Liver (tissue), 3 donors: ENCODE data around the gene GZMM.

ENCODE experiments used
- EGR1 ChIP-seq, 2 donors: IDR thresholded peaks; 2 replicates each; pipeline ENCODE4 v1.6.1; 2016 to 2018; ENCODE audit warnings: antibody characterized with exemption in 2 of 2, low read depth in 2 of 2
- GABPA ChIP-seq, 2 donors: IDR thresholded peaks in 1 of 2; conservative IDR thresholded peaks in 1 of 2; 2 replicates each; pipeline ENCODE4 v1.6.1; 2016; ENCODE audit warnings: antibody characterized with exemption in 2 of 2, mild to moderate bottlenecking in 1 of 2, moderate library complexity in 1 of 2
- RAD21 ChIP-seq, 2 donors: IDR thresholded peaks; 2 replicates each; pipeline ENCODE4 v1.6.1; 2016; ENCODE audit warnings: antibody characterized with exemption in 2 of 2, mild to moderate bottlenecking in 2 of 2
- REST ChIP-seq: IDR thresholded peaks from 2 replicates; pipeline ENCODE4 v1.6.1; 2016; ENCODE audit warnings: antibody characterized with exemption, mild to moderate bottlenecking
- SP1 ChIP-seq: IDR thresholded peaks from 2 replicates; pipeline ENCODE4 v1.6.1; 2018; ENCODE audit warnings: antibody characterized with exemption, mild to moderate bottlenecking
- TAF1 ChIP-seq: conservative IDR thresholded peaks from 2 replicates; pipeline ENCODE4 v1.6.1; 2016; ENCODE audit warnings: antibody characterized with exemption, mild to moderate bottlenecking
- YY1 ChIP-seq: IDR thresholded peaks from 2 replicates; pipeline ENCODE4 v1.6.1; 2016; ENCODE audit warnings: antibody characterized with exemption, mild to moderate bottlenecking
- TF ChIP-seq, protein P1 (sequence below): fragments of 150-350 bp; IDR thresholded peaks from 2 replicates; pipeline ENCODE4 v1.5.1; 2017; ENCODE audit warnings: improper control_type of control experiment, low read depth, low read length; ENCODE audit not compliant: missing input control
- TF ChIP-seq, protein P2 (sequence below): IDR thresholded peaks from 2 replicates; pipeline ENCODE4 v1.6.1; 2016; ENCODE audit warnings: antibody characterized with exemption
- donor health status: healthy.
- donor health status: healthy.

GRCh38 chr19:571566-571974 lies 27.7 kb downstream of the GZMM start:
- TF ChIP-seq SP1 (no peak), TAF1 (no peak), YY1 (no peak), RAD21 (IDR thresholded peaks at IDR 0.05) (no peak), EGR1 (IDR thresholded peaks at IDR 0.05; ENCODE audit: low read depth in 2 of 2) (no peak), REST (no peak), GABPA (IDR thresholded peaks at IDR 0.05 in 1 of 2, conservative IDR thresholded peaks at IDR 0.05 in 1 of 2) (no peak)
- TF ChIP-seq, protein P1, sequence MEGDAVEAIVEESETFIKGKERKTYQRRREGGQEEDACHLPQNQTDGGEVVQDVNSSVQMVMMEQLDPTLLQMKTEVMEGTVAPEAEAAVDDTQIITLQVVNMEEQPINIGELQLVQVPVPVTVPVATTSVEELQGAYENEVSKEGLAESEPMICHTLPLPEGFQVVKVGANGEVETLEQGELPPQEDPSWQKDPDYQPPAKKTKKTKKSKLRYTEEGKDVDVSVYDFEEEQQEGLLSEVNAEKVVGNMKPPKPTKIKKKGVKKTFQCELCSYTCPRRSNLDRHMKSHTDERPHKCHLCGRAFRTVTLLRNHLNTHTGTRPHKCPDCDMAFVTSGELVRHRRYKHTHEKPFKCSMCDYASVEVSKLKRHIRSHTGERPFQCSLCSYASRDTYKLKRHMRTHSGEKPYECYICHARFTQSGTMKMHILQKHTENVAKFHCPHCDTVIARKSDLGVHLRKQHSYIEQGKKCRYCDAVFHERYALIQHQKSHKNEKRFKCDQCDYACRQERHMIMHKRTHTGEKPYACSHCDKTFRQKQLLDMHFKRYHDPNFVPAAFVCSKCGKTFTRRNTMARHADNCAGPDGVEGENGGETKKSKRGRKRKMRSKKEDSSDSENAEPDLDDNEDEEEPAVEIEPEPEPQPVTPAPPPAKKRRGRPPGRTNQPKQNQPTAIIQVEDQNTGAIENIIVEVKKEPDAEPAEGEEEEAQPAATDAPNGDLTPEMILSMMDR: no peak
- TF ChIP-seq, protein P2, sequence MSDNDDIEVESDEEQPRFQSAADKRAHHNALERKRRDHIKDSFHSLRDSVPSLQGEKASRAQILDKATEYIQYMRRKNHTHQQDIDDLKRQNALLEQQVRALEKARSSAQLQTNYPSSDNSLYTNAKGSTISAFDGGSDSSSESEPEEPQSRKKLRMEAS: no peak
